Measurements from ENCODE around the gene RSPH9.

RSPH9 gene

DNA sequence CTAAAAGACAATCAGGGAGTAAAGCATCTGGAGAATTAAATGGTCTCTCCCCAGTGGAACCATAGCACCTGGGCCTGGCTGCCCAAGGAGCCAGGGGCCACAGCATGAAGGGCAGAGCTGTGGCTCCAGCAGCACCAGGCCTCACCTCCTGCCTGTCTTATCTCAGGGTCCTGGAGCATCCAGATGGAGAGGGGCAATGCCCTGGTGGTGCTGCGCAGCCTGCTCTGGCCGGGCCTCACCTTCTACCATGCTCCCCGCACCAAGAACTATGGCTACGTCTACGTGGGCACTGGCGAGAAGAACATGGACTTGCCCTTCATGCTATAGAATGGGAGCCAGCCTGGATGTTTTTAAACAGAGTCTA, 25.8 kb downstream of the RSPH9 start:
- no peak overlapping the region for H2AK5ac ChIP-seq (ENCODE audit: low read depth, low read length)
- no peak overlapping the region for H3K18ac ChIP-seq (ENCODE audit: low read length)
- peaks cover 9 to 28% of the 10 kb centered on the region in 2 donors for H3K4me1 ChIP-seq (ENCODE audit: control insufficient read depth in 2 of 2, insufficient read depth in 1 of 2, low read depth in 1 of 2, low read length in 2 of 2)
- WGBS, 2 donors (ENCODE audit: extremely low coverage in 2 of 2, insufficient read length in 2 of 2, insufficient replicate concordance in 1 of 2): no CpG with 5 or more reads among the region's 6 CpGs
- peaks cover 27 to 54% of the 10 kb centered on the region in 2 donors for H3K36me3 ChIP-seq (replicated peaks in 1 of 2; ENCODE audit: control insufficient read depth in 2 of 2, insufficient read depth in 2 of 2, low read length in 2 of 2)
- H3K79me1 ChIP-seq (ENCODE audit: low read depth, low read length): no peaks in the 10 kb centered on the region
- H2BK15ac ChIP-seq (ENCODE audit: low read length): no peak overlapping the region
- no peak overlapping the region for H3K27ac ChIP-seq (replicated peaks; ENCODE audit: low read length)
- H3K27me3 ChIP-seq (ENCODE audit: control insufficient read depth in 3 of 3, insufficient read depth in 3 of 3, low read depth in 1 of 3, low read length in 3 of 3): peaks cover 0 to 2% (median 0%) of the 10 kb centered on the region in 3 experiments
- no peak overlapping the region for H2BK12ac ChIP-seq (ENCODE audit: low read length)
- no peak overlapping the region for H3K4ac ChIP-seq (ENCODE audit: low read length)
- H3K9me3 ChIP-seq (replicated peaks in 1 of 2; ENCODE audit: control insufficient read depth in 2 of 2, insufficient read depth in 1 of 2, low read depth in 1 of 2, low read length in 2 of 2): no peaks in the 10 kb centered on the region
- H4K8ac ChIP-seq (ENCODE audit: low read depth, low read length): no peak overlapping the region
- no peak overlapping the region for H3K23ac ChIP-seq (ENCODE audit: low read depth, low read length, poor library complexity)
- no peak for DNase-seq (ENCODE audit: low spot score)
- no peak overlapping the region for H2BK120ac ChIP-seq (ENCODE audit: low read depth, low read length)
- H3K4me2 ChIP-seq (ENCODE audit: insufficient read depth, low read length, poor library complexity, severe bottlenecking): no peak overlapping the region
- H3K4me3 ChIP-seq (ENCODE audit: low read length in 2 of 2): no peak overlapping the region
- no peak overlapping the region for H3K14ac ChIP-seq (ENCODE audit: low read length)
- no peak overlapping the region for H2BK5ac ChIP-seq (ENCODE audit: low read length)
- H2AFZ ChIP-seq (ENCODE audit: low read length): no peak overlapping the region
- no peak overlapping the region for H4K91ac ChIP-seq (ENCODE audit: low read depth, low read length, poor library complexity)
- H3K9ac ChIP-seq (ENCODE audit: low read depth, low read length, poor library complexity): no peak overlapping the region

DNA sequence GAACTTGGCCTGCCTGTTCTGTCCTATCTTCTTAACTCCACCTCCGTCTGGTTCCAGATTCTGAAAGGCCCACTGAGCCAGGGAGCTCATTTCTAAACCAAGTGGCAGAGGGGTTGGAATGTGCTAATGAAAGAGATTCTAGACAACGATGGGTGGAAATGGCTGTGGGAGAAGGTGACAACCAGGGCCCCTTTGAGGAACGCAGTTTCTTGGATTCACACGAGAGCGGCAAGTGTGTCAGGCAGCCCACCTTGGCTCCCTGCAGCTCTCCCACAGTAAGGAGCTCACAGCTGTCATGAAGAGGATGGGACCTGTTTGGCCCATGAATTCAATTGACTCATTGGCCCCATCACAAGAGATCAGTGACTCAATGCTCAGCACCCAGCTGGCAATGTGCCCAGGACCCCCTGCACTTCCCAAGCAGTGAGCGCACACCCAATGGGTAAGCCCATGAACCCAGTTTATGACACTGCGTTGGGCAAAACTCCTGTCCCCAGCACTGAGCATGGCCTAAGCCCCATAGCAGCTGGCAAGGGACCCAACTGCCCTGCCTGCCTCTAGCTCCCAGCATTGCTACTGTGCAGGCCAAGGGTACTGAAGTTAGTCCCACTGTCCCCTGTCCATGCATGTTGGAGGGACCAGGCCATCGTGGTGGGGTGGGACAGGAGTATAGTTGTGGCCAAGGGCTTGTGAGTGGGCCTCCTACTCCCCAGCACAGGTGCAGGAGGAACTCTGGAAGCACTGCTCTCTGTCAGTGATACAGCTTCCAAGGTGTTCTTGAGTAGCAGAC, 26.4 kb downstream of the RSPH9 start:
- no peak overlapping the region for H2BK5ac ChIP-seq (ENCODE audit: low read length)
- H2AK5ac ChIP-seq (ENCODE audit: low read depth, low read length): no peak overlapping the region
- no peak overlapping the region for H3K4ac ChIP-seq (ENCODE audit: low read length)
- no peak overlapping the region for H3K9ac ChIP-seq (ENCODE audit: low read depth, low read length, poor library complexity)
- WGBS, 2 donors (ENCODE audit: extremely low coverage in 2 of 2, insufficient read length in 2 of 2, insufficient replicate concordance in 1 of 2): no CpG with 5 or more reads among the region's 8 CpGs
- peaks cover 9 to 28% of the 10 kb centered on the region in 2 donors for H3K4me1 ChIP-seq (ENCODE audit: control insufficient read depth in 2 of 2, insufficient read depth in 1 of 2, low read depth in 1 of 2, low read length in 2 of 2)
- H3K23ac ChIP-seq (ENCODE audit: low read depth, low read length, poor library complexity): peak overlapping the region; percentile 47
- no peak overlapping the region for H3K4me2 ChIP-seq (ENCODE audit: insufficient read depth, low read length, poor library complexity, severe bottlenecking)
- no peak for DNase-seq (ENCODE audit: low spot score)
- no peak overlapping the region for H3K18ac ChIP-seq (ENCODE audit: low read length)
- H3K79me1 ChIP-seq (ENCODE audit: low read depth, low read length): no peaks in the 10 kb centered on the region
- H2BK15ac ChIP-seq (ENCODE audit: low read length): no peak overlapping the region
- H3K36me3 ChIP-seq (replicated peaks in 1 of 2; ENCODE audit: control insufficient read depth in 2 of 2, insufficient read depth in 2 of 2, low read length in 2 of 2): peaks cover 27 to 59% of the 10 kb centered on the region in 2 donors
- no peaks in the 10 kb centered on the region for H3K9me3 ChIP-seq (replicated peaks in 1 of 2; ENCODE audit: control insufficient read depth in 2 of 2, insufficient read depth in 1 of 2, low read depth in 1 of 2, low read length in 2 of 2)
- no peak overlapping the region for H3K4me3 ChIP-seq (ENCODE audit: low read length in 2 of 2)
- no peak overlapping the region for H2BK12ac ChIP-seq (ENCODE audit: low read length)
- no peak overlapping the region for H2AFZ ChIP-seq (ENCODE audit: low read length)
- no peak overlapping the region for H3K27ac ChIP-seq (replicated peaks; ENCODE audit: low read length)
- H3K27me3 ChIP-seq (ENCODE audit: control insufficient read depth in 3 of 3, insufficient read depth in 3 of 3, low read depth in 1 of 3, low read length in 3 of 3): peaks cover 0 to 2% (median 0%) of the 10 kb centered on the region in 3 experiments
- H4K91ac ChIP-seq (ENCODE audit: low read depth, low read length, poor library complexity): no peak overlapping the region
- H4K8ac ChIP-seq (ENCODE audit: low read depth, low read length): no peak overlapping the region
- H2BK120ac ChIP-seq (ENCODE audit: low read depth, low read length): no peak overlapping the region
- H3K14ac ChIP-seq (ENCODE audit: low read length): no peak overlapping the region

DNA sequence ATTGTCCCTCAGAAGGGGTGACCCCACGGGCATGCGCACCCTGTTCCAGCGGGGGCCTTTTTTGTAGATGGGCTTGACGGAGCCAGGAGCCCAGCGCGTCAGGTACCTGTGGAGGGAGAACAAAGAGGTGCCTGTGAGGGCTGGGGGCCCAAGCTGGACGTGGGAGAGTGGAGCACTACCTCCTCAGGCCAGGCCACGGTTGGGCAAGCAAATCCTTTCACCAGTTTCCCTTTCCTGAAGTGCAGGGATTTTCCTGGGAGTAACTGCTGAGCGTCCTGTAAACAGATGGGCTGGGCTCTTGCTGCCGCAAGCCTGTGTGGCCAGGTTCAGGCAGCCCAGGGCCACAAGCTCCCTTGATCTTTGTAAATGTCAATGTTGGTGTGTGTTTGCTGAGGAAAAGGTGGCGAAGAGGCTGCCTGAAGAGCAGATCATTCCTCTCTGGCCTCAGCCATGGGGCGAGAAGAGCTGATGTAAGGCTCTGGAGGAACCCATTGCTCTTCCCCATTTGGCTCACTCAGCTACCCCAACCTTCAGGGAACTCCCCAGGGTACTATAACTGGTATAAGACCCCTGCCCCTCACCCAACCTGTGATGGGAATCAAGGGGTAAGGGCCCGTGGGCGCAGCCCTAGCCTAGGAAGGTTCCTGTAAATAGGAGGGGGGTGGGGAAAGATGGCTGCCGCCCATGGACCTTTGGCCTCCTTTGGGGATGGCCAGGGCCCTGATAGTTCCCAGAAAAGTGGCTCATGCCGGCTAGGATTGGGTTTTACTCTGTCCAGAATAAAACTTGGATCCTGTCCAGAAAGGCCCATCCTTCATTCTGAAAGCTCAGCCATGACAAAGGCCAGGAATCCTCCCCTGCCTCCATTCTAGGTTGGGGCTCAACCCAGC, 27.2 kb downstream of the RSPH9 start:
- H3K27me3 ChIP-seq (ENCODE audit: control insufficient read depth in 3 of 3, insufficient read depth in 3 of 3, low read depth in 1 of 3, low read length in 3 of 3): peaks cover 0 to 2% (median 0%) of the 10 kb centered on the region in 3 experiments
- H3K36me3 ChIP-seq (replicated peaks in 1 of 2; ENCODE audit: control insufficient read depth in 2 of 2, insufficient read depth in 2 of 2, low read length in 2 of 2): peaks cover 27 to 67% of the 10 kb centered on the region in 2 donors
- H3K9me3 ChIP-seq (replicated peaks in 1 of 2; ENCODE audit: control insufficient read depth in 2 of 2, insufficient read depth in 1 of 2, low read depth in 1 of 2, low read length in 2 of 2): no peaks in the 10 kb centered on the region
- H3K23ac ChIP-seq (ENCODE audit: low read depth, low read length, poor library complexity): no peak overlapping the region
- no peak overlapping the region for H2BK5ac ChIP-seq (ENCODE audit: low read length)
- no peak overlapping the region for H2BK15ac ChIP-seq (ENCODE audit: low read length)
- no peaks in the 10 kb centered on the region for H3K79me1 ChIP-seq (ENCODE audit: low read depth, low read length)
- no CpG with 5 or more reads among the region's 16 CpGs for WGBS, 2 donors (ENCODE audit: extremely low coverage in 2 of 2, insufficient read length in 2 of 2, insufficient replicate concordance in 1 of 2)
- H3K9ac ChIP-seq (ENCODE audit: low read depth, low read length, poor library complexity): no peak overlapping the region
- H3K4me3 ChIP-seq (ENCODE audit: low read length in 2 of 2): no peak overlapping the region
- no peak overlapping the region for H2BK12ac ChIP-seq (ENCODE audit: low read length)
- H3K14ac ChIP-seq (ENCODE audit: low read length): no peak overlapping the region
- no peak overlapping the region for H4K91ac ChIP-seq (ENCODE audit: low read depth, low read length, poor library complexity)
- no peak overlapping the region for H3K27ac ChIP-seq (replicated peaks; ENCODE audit: low read length)
- peaks cover 9 to 27% of the 10 kb centered on the region in 2 donors for H3K4me1 ChIP-seq (ENCODE audit: control insufficient read depth in 2 of 2, insufficient read depth in 1 of 2, low read depth in 1 of 2, low read length in 2 of 2)
- H3K4me2 ChIP-seq (ENCODE audit: insufficient read depth, low read length, poor library complexity, severe bottlenecking): no peak overlapping the region
- no peak overlapping the region for H2AFZ ChIP-seq (ENCODE audit: low read length)
- no peak for DNase-seq (ENCODE audit: low spot score)
- no peak overlapping the region for H3K18ac ChIP-seq (ENCODE audit: low read length)
- no peak overlapping the region for H3K4ac ChIP-seq (ENCODE audit: low read length)
- H4K8ac ChIP-seq (ENCODE audit: low read depth, low read length): no peak overlapping the region
- H2AK5ac ChIP-seq (ENCODE audit: low read depth, low read length): no peak overlapping the region
- no peak overlapping the region for H2BK120ac ChIP-seq (ENCODE audit: low read depth, low read length)
